BE2C (cell line): ENCODE results near the gene SRXN1.

Experiments used
- DNase-seq: peaks from one replicate; pipeline ENCODE4 v3.0.0-alpha.2; 2020
- H3K27me3 ChIP-seq: fragments of 250-450 bp; sonication (Bioruptor Pico); 2 replicates; pipeline ENCODE4 v1.5.1; 2020; ENCODE audit warnings: mild to moderate bottlenecking
- H3K36me3 ChIP-seq: fragments of 250-450 bp; sonication (Bioruptor Pico); 2 replicates; pipeline ENCODE4 v1.5.1; 2020; ENCODE audit warnings: mild to moderate bottlenecking
- H3K4me1 ChIP-seq: fragments of 250-450 bp; sonication (Bioruptor Pico); 2 replicates; pipeline ENCODE4 v1.5.1; 2020
- H3K4me3 ChIP-seq: 2 replicates; pipeline ENCODE4 v1.5.1; 2011; ENCODE audit warnings: low read depth, low read length
- H3K9me3 ChIP-seq: fragments of 250-450 bp; sonication (Bioruptor Pico); 2 replicates; pipeline ENCODE4 v1.5.1; 2020
- TF ChIP-seq, protein P1 (sequence below): IDR thresholded peaks from 2 replicates; pipeline ENCODE4 v1.5.1; 2012; ENCODE audit warnings: mild to moderate bottlenecking, low read depth, low read length

The SRXN1 gene

GRCh38 chr20:600736-601135 lies 52.3 kb downstream of the SRXN1 start:
- DNase-seq = no peak
- H3K9me3 ChIP-seq = no peaks in the 10 kb centered on the region
- H3K4me1 ChIP-seq = no peaks in the 10 kb centered on the region
- H3K4me3 ChIP-seq = no peak overlapping the region
- no peaks in the 10 kb centered on the region for H3K27me3 ChIP-seq
- TF ChIP-seq, protein P1, sequence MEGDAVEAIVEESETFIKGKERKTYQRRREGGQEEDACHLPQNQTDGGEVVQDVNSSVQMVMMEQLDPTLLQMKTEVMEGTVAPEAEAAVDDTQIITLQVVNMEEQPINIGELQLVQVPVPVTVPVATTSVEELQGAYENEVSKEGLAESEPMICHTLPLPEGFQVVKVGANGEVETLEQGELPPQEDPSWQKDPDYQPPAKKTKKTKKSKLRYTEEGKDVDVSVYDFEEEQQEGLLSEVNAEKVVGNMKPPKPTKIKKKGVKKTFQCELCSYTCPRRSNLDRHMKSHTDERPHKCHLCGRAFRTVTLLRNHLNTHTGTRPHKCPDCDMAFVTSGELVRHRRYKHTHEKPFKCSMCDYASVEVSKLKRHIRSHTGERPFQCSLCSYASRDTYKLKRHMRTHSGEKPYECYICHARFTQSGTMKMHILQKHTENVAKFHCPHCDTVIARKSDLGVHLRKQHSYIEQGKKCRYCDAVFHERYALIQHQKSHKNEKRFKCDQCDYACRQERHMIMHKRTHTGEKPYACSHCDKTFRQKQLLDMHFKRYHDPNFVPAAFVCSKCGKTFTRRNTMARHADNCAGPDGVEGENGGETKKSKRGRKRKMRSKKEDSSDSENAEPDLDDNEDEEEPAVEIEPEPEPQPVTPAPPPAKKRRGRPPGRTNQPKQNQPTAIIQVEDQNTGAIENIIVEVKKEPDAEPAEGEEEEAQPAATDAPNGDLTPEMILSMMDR = no peak
- H3K36me3 ChIP-seq = no peaks in the 10 kb centered on the region

GRCh38 chr20:600141-600540 lies 52.9 kb downstream of the SRXN1 start:
- Histone ChIP-seq H3K27me3 (no peaks in the 10 kb centered on the region), H3K4me1 (no peaks in the 10 kb centered on the region), H3K4me3 (no peak overlapping the region), H3K9me3 (no peaks in the 10 kb centered on the region), H3K36me3 (no peaks in the 10 kb centered on the region)
- DNase-seq = no peak
- TF ChIP-seq, protein P1 = no peak

DNA sequence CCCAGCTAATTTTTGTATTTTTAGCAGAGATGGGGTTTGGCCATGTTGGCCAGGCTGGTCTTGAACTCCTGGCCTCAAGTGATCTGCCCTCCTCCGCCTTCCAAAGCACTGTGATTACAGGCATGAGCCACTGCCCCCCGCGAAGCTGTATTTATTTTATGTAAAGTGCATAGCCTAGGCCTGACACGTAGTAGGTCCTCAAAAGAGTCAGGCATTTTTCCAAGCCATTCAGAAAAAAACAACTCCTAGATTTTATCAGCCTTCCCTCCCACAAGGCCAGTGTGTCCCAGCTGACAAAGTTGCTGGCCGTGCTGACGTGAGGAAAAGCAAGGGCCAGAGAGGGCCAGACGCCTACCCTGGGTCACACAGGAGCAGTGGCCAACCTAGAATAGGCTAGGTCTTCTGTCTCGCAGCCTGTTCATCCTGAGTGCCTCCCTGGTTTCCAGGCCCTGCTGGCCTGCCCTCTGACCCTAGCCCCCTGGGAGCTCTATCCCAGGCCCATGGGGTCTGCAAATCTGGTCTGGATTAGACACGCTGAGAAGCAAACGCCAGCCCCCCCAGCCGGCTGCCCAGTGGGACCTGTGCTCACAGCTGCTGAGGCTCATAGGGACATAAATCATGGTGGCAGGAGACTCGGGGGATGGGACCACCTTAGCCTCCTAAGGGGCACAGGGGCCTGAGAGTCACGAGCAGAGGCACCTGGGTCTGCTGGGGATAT lies 54.7 kb downstream of the SRXN1 start:
- Histone ChIP-seq H3K9me3 (no peaks in the 10 kb centered on the region), H3K4me1 (no peaks in the 10 kb centered on the region), H3K36me3 (no peaks in the 10 kb centered on the region), H3K27me3 (no peaks in the 10 kb centered on the region), H3K4me3 (no peak overlapping the region)
- no peak for DNase-seq
- TF ChIP-seq, protein P1 = no peak

GRCh38 chr20:597560-597959 lies 55.4 kb downstream of the SRXN1 start:
- no peaks in the 10 kb centered on the region for H3K36me3 ChIP-seq
- TF ChIP-seq, protein P1 = no peak

More at GRCh38 chr20:597560-597959, 55.4 kb downstream of the SRXN1 start:
- H3K27me3 ChIP-seq = no peaks in the 10 kb centered on the region
- no peak for DNase-seq
- no peak overlapping the region for H3K4me3 ChIP-seq
- H3K4me1 ChIP-seq = no peaks in the 10 kb centered on the region
- H3K9me3 ChIP-seq = no peaks in the 10 kb centered on the region
